ENCODE data around the gene MAPK11. TPM values are rescaled to one million over a fixed set of nuclear protein-coding genes. Genes with fewer than 3 reads are reported as not detected.

MAPK11 gene
- total RNA-seq, 1 experiment from 2014 or later, result 19.3 TPM

DNA sequence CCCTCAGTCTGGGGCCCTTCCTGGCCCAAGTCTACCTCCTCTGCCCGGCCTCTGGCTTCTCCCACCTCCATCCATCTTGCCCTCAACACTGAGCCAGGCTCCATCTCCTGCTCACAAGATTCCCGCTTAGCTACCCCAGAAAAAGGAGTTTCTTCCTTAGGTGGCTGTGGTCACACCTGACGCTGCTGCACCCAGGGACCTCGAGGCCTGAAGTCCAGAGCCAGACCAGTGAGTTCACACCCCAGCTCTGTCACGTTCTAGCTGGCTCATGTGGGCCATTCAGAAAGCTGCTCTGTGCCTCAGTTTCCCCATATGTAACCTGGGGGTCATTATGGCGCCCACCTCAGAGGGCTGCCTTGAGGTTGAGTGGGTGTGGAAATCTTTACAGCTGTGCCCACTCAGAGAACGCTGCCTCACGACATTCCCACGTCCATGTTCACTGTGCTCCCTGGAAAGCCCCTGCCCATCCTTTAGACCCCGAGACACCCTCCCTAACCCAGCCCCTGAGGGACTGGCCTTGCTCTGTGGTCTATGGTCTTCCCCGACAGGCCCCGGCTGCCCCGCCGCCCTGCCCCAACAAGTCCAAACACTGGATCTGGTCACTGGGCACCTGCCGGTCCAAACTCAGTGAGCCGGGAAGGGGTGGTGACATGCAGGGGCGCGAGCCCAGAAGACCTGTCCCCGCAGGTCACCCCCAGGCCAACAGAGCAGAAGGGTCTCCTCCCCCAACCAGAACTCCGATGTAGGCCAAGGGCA, 27.5 kb upstream of the MAPK11 start:
- TF ChIP-seq CBX3 (IDR thresholded peaks at IDR 0.05; ENCODE audit: low read depth) (no peak), POLR2AphosphoS5 (IDR thresholded peaks at IDR 0.05; ENCODE audit: low read depth, low read length) (no peak), EGR1 (IDR thresholded peaks at IDR 0.05; ENCODE audit: low read depth) (no peak), SP1 (IDR thresholded peaks at IDR 0.05; ENCODE audit: low read depth) (no peak), POLR2A (IDR thresholded peaks at IDR 0.05; ENCODE audit: borderline replicate concordance, extremely low read depth, insufficient read depth, insufficient read length) (no peak), RAD21 (IDR thresholded peaks at IDR 0.05; ENCODE audit: low read depth) (no peak), TCF7L2 (IDR thresholded peaks at IDR 0.05; ENCODE audit: borderline replicate concordance, extremely low read depth, insufficient read depth, insufficient read length) (no peak), JUND (IDR thresholded peaks at IDR 0.05) (no peak), YY1 (IDR thresholded peaks at IDR 0.05; ENCODE audit: extremely low read depth, insufficient replicate concordance, low read depth, low read length) (no peak), SRF (IDR thresholded peaks at IDR 0.05; ENCODE audit: low read depth) (no peak), ZFX (IDR thresholded peaks at IDR 0.05) (no peak)
- Histone ChIP-seq H3K27me3 (ENCODE audit: insufficient read depth, low read length) (no peaks in the 10 kb centered on the region), H3K4me1 (ENCODE audit: control insufficient read depth in 1 of 2, insufficient read depth in 2 of 2, low read length in 2 of 2) (peaks cover 68 to 99% of the 10 kb centered on the region in 2 experiments), H4K20me1 (ENCODE audit: insufficient read depth) (no peaks in the 10 kb centered on the region), H3K9me3 (ENCODE audit: control insufficient read depth in 1 of 2, insufficient read depth in 1 of 2, low read depth in 1 of 2, low read length in 2 of 2) (no peaks in the 10 kb centered on the region), H3K36me3 (ENCODE audit: control insufficient read depth in 1 of 2, insufficient read depth in 2 of 2, low read length in 2 of 2) (peaks cover 0 to 7% of the 10 kb centered on the region in 2 experiments; a peak in 1 of 4 replicates), H3K4me2 (ENCODE audit: low read length) (peak overlapping the region; percentile 98), H3K79me2 (ENCODE audit: insufficient read depth, low read length) (peaks cover 99% of the 10 kb centered on the region), H3K9me2 (ENCODE audit: insufficient read depth) (no peaks in the 10 kb centered on the region), H3K4me3 (replicated peaks in 1 of 2; ENCODE audit: low read depth in 1 of 2, low read length in 2 of 2) (no peak overlapping the region), H3K27ac (ENCODE audit: low read depth, low read length) (peak overlapping the region; percentile 95), H3K9ac (ENCODE audit: low read length) (peak overlapping the region; percentile 80), H2AFZ (ENCODE audit: low read depth, low read length, poor library complexity, severe bottlenecking) (no peak overlapping the region)
- no peak for ATAC-seq
- CTCF ChIA-PET, result no interaction called here
- no TSS peak for BruUV-seq (replicated peaks)
- RAD21 ChIA-PET (ENCODE audit: low non-redundant PET in 1 of 2, low total read pairs in 2 of 2, uncharacterized antibody in 2 of 2, unreplicated experiment in 2 of 2), result interaction anchor here in 1 of 2 experiments (0.6 kb wide), 1 partner anchor 37 kb away, joined by 3 read pairs; no protein-coding TSS in a partner anchor
- POLR2A ChIA-PET, result no interaction called here
- intact Hi-C loops (cut with micrococcal nuclease), result no loop called here
- no peak for DNase-seq (ENCODE audit: low read depth, low spot score)
